GM10266 (cell line): ENCODE data around the gene ADCY2.

Experiments used
- DNase-seq: peaks from one replicate; pipeline ENCODE4 v3.0.0; 2012; ENCODE audit errors: extremely low spot score
- TF ChIP-seq, protein P1 (sequence below): IDR thresholded peaks from 2 replicates; pipeline ENCODE4 v1.5.1; 2012; ENCODE audit warnings: mild to moderate bottlenecking, low read depth; ENCODE audit not compliant: control insufficient read depth, insufficient read depth; ENCODE audit errors: missing control alignments

The ADCY2 gene

DNA sequence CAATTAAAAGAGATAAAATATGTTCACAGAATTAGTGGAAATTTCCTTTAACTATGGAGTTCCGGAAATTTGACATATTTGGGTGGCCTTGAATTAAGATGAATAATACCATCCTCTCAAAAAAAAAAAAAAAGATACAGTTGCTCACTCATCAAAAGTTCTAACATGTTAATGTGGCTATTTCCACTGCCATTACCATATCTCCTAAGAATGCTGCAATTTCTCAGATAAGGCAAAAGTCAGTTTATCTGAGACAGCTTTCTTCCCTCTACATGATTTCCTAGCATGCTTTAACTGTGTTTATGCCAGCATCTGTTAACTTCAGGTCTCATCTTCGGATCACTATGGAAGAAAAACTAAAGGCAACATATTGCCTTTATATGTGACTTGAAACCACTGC lies 470.3 kb downstream of the ADCY2 start:
- TF ChIP-seq, protein P1, sequence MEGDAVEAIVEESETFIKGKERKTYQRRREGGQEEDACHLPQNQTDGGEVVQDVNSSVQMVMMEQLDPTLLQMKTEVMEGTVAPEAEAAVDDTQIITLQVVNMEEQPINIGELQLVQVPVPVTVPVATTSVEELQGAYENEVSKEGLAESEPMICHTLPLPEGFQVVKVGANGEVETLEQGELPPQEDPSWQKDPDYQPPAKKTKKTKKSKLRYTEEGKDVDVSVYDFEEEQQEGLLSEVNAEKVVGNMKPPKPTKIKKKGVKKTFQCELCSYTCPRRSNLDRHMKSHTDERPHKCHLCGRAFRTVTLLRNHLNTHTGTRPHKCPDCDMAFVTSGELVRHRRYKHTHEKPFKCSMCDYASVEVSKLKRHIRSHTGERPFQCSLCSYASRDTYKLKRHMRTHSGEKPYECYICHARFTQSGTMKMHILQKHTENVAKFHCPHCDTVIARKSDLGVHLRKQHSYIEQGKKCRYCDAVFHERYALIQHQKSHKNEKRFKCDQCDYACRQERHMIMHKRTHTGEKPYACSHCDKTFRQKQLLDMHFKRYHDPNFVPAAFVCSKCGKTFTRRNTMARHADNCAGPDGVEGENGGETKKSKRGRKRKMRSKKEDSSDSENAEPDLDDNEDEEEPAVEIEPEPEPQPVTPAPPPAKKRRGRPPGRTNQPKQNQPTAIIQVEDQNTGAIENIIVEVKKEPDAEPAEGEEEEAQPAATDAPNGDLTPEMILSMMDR: no peak
- no peak for DNase-seq

DNA sequence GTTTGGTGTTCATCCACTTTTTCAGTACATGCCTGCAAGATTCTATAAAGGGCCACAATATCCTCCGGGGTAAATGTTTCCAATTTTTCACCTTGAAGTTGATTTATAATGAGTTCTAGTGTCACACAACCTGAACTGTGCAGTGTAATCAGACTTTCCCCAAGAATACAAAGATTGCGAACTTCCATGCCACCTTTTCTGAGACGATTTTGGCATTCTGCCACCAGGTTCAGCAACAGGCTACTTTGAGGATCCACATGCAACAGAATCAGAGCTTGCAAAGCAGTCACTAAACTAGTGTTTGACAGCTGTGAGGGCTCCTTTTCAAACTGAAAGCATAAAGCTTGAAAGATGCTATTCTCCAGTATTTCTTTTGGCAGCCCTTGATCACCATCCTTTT lies 471.3 kb downstream of the ADCY2 start:
- DNase-seq: no peak
- TF ChIP-seq, protein P1: no peak

DNA sequence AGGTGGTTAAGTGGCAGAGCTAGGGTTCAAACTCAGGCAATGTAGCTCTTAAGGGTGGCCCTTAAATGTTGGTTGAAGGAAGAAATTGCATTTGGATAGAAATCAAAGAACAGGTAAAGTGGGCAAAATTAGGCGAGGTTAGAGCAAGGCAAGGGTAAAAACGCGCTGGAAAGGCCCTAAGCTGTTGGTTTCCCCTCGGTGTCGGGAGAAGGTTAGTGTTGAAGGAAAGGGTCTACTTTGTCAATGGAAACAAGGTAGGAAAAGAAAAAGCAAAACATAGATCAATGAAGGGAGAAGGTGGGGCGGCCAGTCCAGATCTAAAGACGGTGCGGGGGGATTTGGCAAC lies 472.5 kb downstream of the ADCY2 start:
- DNase-seq: no peak
- TF ChIP-seq, protein P1: no peak

DNA sequence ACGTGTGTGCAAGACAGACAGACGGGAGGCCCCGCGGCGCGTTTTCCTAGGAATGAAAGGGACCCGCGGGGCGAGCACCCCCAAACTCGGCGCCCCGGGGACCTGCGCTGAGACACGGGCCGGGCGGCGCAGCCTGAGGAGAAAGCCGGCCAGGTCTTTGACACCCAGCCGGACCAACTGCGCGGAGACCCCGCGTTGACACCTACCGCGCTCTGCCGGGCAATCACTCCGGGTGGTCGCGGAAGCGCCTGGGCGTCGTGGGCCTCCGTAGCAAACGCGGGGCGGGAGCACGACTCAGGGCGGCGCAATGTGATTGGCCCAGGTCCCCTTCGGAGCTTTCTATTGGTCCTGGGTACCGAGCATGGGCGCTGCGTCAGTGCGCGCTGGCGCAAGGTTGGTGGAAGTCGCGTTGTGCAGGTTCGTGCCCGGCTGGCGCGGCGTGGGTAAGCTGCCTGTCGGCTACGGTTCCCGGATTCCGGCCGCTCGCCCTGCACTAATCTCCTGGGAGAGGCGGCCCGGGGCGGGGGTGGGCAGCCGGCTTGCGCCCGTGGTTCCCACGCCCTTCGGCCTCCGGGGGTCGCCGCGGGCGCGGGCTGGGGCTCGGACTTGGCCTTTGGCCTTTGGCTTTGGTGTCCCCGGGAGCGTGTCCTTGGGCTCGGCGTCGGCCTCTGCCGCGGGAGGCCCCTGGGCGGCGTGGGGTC lies 473.0 kb downstream of the ADCY2 start, which contains the start of the genes FASTKD3 and MTRR:
TSS of gene FASTKD3 (minus strand) at position 259 of the 701 bp plus-strand sequence. CDS start 948 bp downstream, outside the sequence.
TSS of gene MTRR (plus strand) at position 376 of the 701 bp plus-strand sequence. CDS start 1,647 bp downstream, outside the sequence.
- peak; percentile 94 for DNase-seq
- TF ChIP-seq, protein P1: no peak

DNA sequence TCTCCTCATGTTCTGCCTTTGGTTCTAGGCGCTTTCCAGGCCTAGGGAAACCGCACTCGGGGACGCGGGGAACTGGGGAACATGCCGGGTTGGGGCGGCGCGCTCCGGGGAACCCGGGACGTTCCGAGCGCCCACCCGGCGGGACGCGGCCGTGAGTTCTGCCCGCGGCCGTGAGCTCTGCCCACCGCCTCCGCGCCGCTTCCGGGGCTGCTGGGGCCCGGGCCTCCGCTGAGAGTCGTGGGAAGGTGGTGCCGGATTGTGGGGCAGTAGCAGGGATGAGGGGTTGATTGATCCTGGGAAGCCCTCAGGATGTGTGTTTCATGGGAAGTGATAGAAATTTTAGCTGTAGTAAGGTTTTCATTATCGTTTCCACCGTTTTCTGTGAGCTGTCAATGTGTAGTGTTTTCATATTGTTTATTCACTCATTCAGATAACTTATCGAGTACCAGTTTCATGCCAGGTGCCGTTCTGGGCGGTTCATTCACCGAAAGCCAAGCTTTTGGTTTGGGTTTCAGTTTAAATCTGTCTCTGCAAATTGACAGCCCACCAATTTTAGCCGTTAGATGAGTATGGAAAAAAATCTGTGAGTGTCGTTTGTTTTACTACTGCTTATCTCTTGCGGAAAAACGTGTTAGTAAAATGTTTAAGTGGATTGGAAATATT lies 473.7 kb downstream of the ADCY2 start:
- DNase-seq: no peak
- TF ChIP-seq, protein P1: no peak

DNA sequence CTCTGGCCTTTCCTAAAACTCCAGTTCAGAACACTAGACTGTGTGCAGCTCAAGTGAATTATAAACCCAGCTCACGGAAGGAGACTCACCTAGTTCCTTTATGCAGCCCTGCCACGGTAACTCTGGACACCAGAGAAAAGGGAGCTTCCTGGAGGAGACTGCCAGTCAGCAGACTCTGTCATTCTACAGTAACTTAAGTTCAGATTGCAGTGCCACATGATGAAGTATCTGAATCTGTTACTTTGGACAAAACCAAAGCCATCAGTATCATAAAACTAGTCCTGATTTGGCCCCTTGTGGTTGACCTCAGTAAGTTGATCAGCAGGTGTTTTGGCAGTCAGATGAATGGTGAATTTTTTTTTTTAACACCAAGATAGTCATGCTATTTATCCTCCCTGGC lies 475.7 kb downstream of the ADCY2 start:
- DNase-seq: no peak
- TF ChIP-seq, protein P1: no peak
